ENCODE results near the gene SCART1.

GRCh38 chr10:133465191-133465949 lies 11.6 kb downstream of the SCART1 start:
- no peak for TF ChIP-seq CTCF (IDR thresholded peaks at IDR 0.05)
- TF ChIP-seq POLR2A (IDR thresholded peaks at IDR 0.05) = no peak

Measured in heart left ventricle (tissue), 13 donors.